Mesodermal cell (in vitro differentiated cells): ENCODE results near the gene GCDH.

Source experiments
- H3K27ac ChIP-seq: 2 replicates; pipeline ENCODE4 v1.7.0; 2013; ENCODE audit warnings: mild to moderate bottlenecking, low read depth, low read length, moderate library complexity; ENCODE audit not compliant: severe bottlenecking
- H3K36me3 ChIP-seq: 2 replicates; pipeline ENCODE4 v1.7.1; 2013; ENCODE audit warnings: mild to moderate bottlenecking, low read length, moderate library complexity; ENCODE audit not compliant: control insufficient read depth, insufficient read depth
- H3K4me1 ChIP-seq: one replicate; pipeline ENCODE4 v1.7.1; 2013; ENCODE audit warnings: mild to moderate bottlenecking, low read length; ENCODE audit not compliant: insufficient read depth, control insufficient read depth, poor library complexity, severe bottlenecking
- H3K4me3 ChIP-seq: 2 replicates; pipeline ENCODE4 v1.7.0; 2013; ENCODE audit warnings: low read length, control low read depth, mild to moderate bottlenecking; ENCODE audit not compliant: insufficient read depth, poor library complexity, severe bottlenecking; ENCODE audit errors: extremely low read depth
- H3K9me3 ChIP-seq: 2 replicates; pipeline ENCODE4 v1.7.1; 2013; ENCODE audit warnings: mild to moderate bottlenecking, low read length, moderate library complexity; ENCODE audit not compliant: control insufficient read depth
- WGBS, 2 experiments: methylation state at CpG; one replicate each; pipeline ENCODE4 v1.1.5; 2013; ENCODE audit warnings: missing lambda C conversion rate in 2 of 2; ENCODE audit not compliant: insufficient coverage in 2 of 2; 5-methylcytosine and 5-hydroxymethylcytosine counted together

Gene GCDH

DNA sequence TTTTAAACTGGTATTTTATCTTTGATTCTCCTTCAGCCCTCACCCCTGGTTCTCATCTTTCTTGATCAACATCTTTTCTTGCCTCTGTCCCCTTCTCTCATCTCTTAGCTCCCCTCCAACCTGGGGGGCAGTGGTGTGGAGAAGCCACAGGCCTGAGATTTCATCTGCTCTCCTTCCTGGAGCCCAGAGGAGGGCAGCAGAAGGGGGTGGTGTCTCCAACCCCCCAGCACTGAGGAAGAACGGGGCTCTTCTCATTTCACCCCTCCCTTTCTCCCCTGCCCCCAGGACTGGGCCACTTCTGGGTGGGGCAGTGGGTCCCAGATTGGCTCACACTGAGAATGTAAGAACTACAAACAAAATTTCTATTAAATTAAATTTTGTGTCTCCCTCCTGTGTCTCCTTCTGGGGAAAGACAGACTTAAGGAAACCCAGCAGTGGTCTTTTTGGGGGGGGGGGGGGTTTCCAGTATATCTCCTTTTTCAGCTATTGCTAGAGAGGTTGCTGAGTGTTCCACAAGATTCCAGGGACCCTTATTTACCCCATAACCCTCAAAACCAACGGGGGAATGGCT is 53.2 kb downstream of the GCDH start:
- H3K36me3 ChIP-seq, result peaks cover 85% of the 10 kb centered on the region
- H3K4me1 ChIP-seq, result peaks cover 25% of the 10 kb centered on the region
- WGBS, 2 experiments, result 100% methylated on average over 2 of the region's 2 CpGs; no CpG with 5 or more reads in 1 of the 2 experiments
- no peak overlapping the region for H3K4me3 ChIP-seq
- no peaks in the 10 kb centered on the region for H3K9me3 ChIP-seq
- H3K27ac ChIP-seq, result peak overlapping the region; percentile 99

GRCh38 chr19:12945479-12946091 is 54.6 kb downstream of the GCDH start, which contains the start of gene RAD23A:
Gene RAD23A (plus strand): TSS chr19:12945862. CDS start chr19:12945949, 87 bp downstream.
- peaks cover 85% of the 10 kb centered on the region for H3K36me3 ChIP-seq
- 1% methylated on average over 28 to 52 of the region's 62 CpGs for WGBS, 2 experiments
- peak within 1 kb of the TSS; percentile 99 for H3K27ac ChIP-seq
- peak within 1 kb of the TSS; percentile 53 for H3K4me3 ChIP-seq
- H3K9me3 ChIP-seq, result no peaks in the 10 kb centered on the region
- H3K4me1 ChIP-seq, result peaks cover 19% of the 10 kb centered on the region

DNA sequence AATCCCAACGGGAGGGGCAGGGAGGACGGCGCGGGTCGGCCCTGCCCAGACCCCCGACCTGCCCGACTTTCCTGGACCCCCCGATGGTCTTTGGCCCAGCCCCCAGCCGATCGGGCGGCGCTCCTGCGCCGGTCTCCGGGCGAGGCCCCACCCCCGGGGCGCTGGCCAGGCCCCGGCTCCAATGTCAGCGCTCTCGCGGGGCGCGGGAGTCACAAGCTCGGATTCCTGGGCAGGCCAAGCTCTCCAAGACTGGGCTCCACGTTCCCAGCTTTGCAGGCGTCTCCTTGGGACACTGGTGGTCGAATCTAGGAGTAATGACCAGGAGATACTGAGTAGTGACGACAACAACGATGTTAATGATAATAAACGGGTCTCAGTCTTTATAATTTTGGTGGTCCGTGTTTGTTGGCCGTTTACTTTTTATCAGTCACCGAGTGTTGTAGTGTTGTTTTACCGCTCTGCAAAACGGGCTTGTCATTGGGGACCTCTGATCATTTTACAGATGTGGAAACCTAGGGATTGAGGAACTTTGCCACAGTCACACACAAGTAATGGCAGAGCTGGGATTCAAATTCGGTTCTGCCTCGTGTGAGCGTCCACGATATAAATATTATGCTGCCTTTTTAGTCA is 55.2 kb downstream of the GCDH start:
- Histone ChIP-seq H3K27ac (peak overlapping the region; percentile 99), H3K4me3 (peak overlapping the region; percentile 53), H3K4me1 (peaks cover 19% of the 10 kb centered on the region), H3K9me3 (no peaks in the 10 kb centered on the region), H3K36me3 (peaks cover 85% of the 10 kb centered on the region)
- 0% methylated on average over 26 to 28 of the region's 40 CpGs for WGBS, 2 experiments

DNA sequence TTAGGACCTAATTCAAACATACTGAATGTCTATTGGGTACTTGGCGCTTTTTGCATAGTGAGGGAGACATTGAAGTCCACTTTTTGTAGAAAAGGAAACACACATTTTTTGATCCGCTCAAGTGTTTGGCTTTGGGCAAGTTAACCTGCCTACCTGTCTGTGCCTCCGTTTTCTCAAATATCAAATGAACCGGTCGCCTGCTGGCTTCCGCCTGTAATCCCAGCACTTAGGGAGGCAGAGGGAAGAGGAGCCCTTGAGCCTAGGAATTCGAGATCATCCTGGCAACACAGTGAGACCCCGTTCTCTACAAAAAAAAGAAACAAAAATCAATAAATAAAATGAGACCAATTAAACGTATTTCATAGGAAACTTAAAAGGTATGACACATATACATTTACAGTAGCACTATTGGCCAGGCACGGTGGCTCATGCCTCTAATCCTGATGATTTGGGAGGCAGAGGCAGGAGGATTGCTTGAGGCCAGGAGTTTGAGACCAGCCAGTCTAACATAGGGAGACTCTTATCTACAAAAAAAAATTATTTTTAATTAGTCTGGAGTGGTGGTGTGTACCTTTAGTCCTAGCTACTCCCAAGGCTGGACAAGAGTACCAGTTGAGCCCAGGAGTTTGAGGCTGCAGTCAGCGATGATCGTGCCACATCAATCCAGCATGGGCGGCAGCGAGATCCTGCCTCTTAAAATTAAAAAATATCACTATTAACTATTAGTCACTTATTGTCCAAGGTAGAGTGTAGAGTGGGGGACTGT is 56.0 kb downstream of the GCDH start:
- WGBS, 2 experiments, result 47 to 61% methylated on average over 5 to 8 of the region's 14 CpGs
- H3K4me3 ChIP-seq, result peak overlapping the region; percentile 53
- H3K4me1 ChIP-seq, result peaks cover 14% of the 10 kb centered on the region
- H3K9me3 ChIP-seq, result no peaks in the 10 kb centered on the region
- peaks cover 85% of the 10 kb centered on the region for H3K36me3 ChIP-seq
- peak overlapping the region; percentile 99 for H3K27ac ChIP-seq

DNA sequence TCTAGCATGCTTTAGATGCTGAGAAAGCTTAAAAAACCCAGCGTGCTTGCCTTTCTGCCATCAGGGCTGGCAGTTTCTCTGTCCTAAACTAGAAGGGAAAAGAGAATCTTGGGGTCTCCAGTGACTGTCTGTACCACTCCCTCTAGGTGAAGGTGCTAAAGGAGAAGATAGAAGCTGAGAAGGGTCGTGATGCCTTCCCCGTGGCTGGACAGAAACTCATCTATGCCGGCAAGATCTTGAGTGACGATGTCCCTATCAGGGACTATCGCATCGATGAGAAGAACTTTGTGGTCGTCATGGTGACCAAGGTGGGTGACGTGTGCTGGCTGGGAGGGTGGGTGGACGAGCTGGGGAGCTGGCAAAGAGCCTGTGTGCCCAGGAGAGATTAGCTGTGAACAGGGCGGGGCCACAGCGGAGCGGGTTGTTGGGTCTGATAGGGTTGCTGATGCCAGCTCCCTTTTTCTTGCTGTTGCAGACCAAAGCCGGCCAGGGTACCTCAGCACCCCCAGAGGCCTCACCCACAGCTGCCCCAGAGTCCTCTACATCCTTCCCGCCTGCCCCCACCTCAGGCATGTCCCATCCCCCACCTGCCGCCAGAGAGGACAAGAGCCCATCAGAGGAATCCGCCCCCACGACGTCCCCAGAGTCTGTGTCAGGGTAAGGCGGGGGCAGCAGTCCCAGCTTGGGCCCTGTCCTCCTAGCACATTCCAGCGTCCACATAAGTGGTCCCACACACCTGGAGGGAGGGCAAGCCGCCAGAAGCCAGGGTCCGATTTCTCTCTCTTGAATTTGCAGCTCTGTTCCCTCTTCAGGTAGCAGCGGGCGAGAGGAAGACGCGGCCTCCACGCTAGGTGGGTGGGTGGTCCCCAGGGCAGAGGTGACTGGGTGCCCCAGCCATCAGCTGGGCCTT is 57.0 kb downstream of the GCDH start:
- Histone ChIP-seq H3K4me3 (no peak overlapping the region), H3K36me3 (peaks cover 85% of the 10 kb centered on the region), H3K4me1 (peaks cover 13% of the 10 kb centered on the region), H3K9me3 (no peaks in the 10 kb centered on the region), H3K27ac (peak overlapping the region; percentile 41)
- WGBS, 2 experiments, result 92 to 96% methylated on average over 23 to 26 of the region's 28 CpGs

DNA sequence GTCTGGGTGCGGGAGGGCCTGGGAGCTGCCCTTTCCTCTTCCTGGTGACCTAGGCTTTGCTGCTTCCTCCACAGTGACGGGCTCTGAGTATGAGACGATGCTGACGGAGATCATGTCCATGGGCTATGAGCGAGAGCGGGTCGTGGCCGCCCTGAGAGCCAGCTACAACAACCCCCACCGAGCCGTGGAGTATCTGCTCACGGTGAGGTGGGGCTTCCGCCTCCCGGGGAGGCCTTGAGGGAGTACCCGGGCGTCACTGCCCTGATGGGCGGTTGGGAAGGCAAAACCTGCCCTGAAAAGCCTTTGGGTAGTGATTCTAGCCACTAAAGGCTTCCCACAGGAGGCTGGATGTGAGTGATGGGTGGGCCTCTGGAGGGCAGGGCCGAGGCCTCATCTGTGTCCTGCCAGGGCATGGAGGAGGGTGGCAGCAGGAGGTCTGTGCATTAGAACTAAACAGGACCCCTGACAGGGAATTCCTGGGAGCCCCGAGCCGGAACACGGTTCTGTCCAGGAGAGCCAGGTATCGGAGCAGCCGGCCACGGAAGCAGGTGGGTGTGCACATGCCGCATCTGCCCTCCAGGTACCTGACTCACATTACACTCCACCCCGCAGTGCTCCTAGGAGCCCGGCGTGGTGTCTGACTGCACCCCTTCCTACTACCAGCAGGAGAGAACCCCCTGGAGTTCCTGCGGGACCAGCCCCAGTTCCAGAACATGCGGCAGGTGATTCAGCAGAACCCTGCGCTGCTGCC is 57.8 kb downstream of the GCDH start:
- Histone ChIP-seq H3K36me3 (peaks cover 85% of the 10 kb centered on the region), H3K4me1 (peaks cover 14% of the 10 kb centered on the region), H3K27ac (no peak overlapping the region), H3K4me3 (no peak overlapping the region), H3K9me3 (no peaks in the 10 kb centered on the region)
- 96 to 99% methylated on average over 23 to 30 of the region's 30 CpGs for WGBS, 2 experiments
